HCT116 (cell line): ENCODE data around the gene TTC27.

ENCODE experiments used
- EZH2 ChIP-seq: fragments of 200-600 bp; sonication (generic); IDR thresholded peaks from 2 replicates; pipeline ENCODE4 v1.6.1; 2017; ENCODE audit warnings: antibody characterized with exemption, mixed run types
- EZH2phosphoT487 ChIP-seq: fragments of 200-600 bp; IDR thresholded peaks from 2 replicates; pipeline ENCODE4 v1.6.1; 2018; ENCODE audit warnings: antibody characterized with exemption, borderline replicate concordance
- POLR2A ChIP-seq: IDR thresholded peaks from 2 replicates; pipeline ENCODE4 v1.7.0; 2011; ENCODE audit warnings: borderline replicate concordance; ENCODE audit not compliant: insufficient read depth, insufficient read length; ENCODE audit errors: extremely low read depth
- POLR2AphosphoS5 ChIP-seq: IDR thresholded peaks from 2 replicates; pipeline ENCODE4 v1.6.1; 2011; ENCODE audit warnings: mild to moderate bottlenecking, low read depth, low read length, moderate library complexity
- RAD21 ChIP-seq: IDR thresholded peaks from 2 replicates; pipeline ENCODE4 v1.6.1; 2012; ENCODE audit warnings: low read depth, mild to moderate bottlenecking
- SP1 ChIP-seq: IDR thresholded peaks from 2 replicates; pipeline ENCODE4 v1.6.1; 2012; ENCODE audit warnings: low read depth
- SRF ChIP-seq: IDR thresholded peaks from 2 replicates; pipeline ENCODE4 v1.6.1; 2012; ENCODE audit warnings: low read depth
- TCF7L2 ChIP-seq: IDR thresholded peaks from 2 replicates; pipeline ENCODE4 v1.7.0; 2011; ENCODE audit warnings: borderline replicate concordance, inconsistent platforms; ENCODE audit not compliant: insufficient read depth, insufficient read length; ENCODE audit errors: extremely low read depth
- ZFX ChIP-seq: fragments of 450-650 bp; IDR thresholded peaks from 2 replicates; pipeline ENCODE4 v1.6.1; 2017
- TF ChIP-seq, protein P1 (sequence below): IDR thresholded peaks from 2 replicates; pipeline ENCODE4 v1.6.1; 2012
- TF ChIP-seq, protein P2 (sequence below), 3 experiments: fragments of 200-600 bp in 1 of 3; sonication (generic) in 1 of 3; IDR thresholded peaks in 2 of 3; conservative IDR thresholded peaks in 1 of 3; 2 replicates each; pipeline ENCODE4 v1.5.1; 2012 to 2017; ENCODE audit warnings: low read depth in 2 of 3, low read length in 2 of 3, antibody characterized with exemption in 1 of 3, borderline replicate concordance in 1 of 3, control low read depth in 1 of 3, mild to moderate bottlenecking in 1 of 3, mixed read lengths in 1 of 3, mixed run types in 1 of 3, moderate library complexity in 1 of 3; ENCODE audit not compliant: insufficient read depth in 1 of 3
- TF ChIP-seq, protein P3 (sequence below): IDR thresholded peaks from 2 replicates; pipeline ENCODE4 v1.6.1; 2011; ENCODE audit warnings: mild to moderate bottlenecking, low read length, moderate library complexity; ENCODE audit not compliant: insufficient replicate concordance; ENCODE audit errors: extremely low read depth
- TF ChIP-seq, protein P4 (sequence below): IDR thresholded peaks from 2 replicates; pipeline ENCODE4 v1.6.1; 2012

DNA sequence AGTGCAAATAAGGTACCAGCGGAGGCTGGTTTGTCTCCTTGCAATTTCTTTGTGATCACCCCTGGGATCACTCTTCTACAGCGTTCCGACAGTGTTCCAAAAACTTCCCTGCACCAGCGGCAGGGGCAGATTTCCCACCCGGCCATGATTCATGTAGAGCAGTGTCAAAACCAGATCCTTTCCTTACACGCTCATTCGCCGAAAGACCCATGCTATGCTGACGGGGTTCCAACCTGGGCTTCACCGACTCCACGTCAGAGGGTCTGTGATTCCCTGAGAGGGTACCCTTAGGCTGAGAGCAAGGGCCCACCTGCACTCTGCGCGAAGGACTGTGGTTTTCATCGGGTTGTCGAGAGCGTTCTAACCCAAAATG, 423 bp upstream of the TTC27 start:
- TF ChIP-seq, protein P1, sequence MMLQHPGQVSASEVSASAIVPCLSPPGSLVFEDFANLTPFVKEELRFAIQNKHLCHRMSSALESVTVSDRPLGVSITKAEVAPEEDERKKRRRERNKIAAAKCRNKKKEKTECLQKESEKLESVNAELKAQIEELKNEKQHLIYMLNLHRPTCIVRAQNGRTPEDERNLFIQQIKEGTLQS: no peak
- no peak for TF ChIP-seq EZH2
- no peak for TF ChIP-seq POLR2A
- TF ChIP-seq, protein P2, sequence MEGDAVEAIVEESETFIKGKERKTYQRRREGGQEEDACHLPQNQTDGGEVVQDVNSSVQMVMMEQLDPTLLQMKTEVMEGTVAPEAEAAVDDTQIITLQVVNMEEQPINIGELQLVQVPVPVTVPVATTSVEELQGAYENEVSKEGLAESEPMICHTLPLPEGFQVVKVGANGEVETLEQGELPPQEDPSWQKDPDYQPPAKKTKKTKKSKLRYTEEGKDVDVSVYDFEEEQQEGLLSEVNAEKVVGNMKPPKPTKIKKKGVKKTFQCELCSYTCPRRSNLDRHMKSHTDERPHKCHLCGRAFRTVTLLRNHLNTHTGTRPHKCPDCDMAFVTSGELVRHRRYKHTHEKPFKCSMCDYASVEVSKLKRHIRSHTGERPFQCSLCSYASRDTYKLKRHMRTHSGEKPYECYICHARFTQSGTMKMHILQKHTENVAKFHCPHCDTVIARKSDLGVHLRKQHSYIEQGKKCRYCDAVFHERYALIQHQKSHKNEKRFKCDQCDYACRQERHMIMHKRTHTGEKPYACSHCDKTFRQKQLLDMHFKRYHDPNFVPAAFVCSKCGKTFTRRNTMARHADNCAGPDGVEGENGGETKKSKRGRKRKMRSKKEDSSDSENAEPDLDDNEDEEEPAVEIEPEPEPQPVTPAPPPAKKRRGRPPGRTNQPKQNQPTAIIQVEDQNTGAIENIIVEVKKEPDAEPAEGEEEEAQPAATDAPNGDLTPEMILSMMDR (IDR thresholded peaks at IDR 0.05 in 2 of 3, conservative IDR thresholded peaks at IDR 0.05 in 1 of 3; ENCODE audit: borderline replicate concordance in 1 of 3, insufficient read depth in 1 of 3, low read depth in 2 of 3, low read length in 2 of 3): no peak
- no peak for TF ChIP-seq EZH2phosphoT487
- TF ChIP-seq TCF7L2: no peak
- no peak for TF ChIP-seq SRF
- TF ChIP-seq, protein P3, sequence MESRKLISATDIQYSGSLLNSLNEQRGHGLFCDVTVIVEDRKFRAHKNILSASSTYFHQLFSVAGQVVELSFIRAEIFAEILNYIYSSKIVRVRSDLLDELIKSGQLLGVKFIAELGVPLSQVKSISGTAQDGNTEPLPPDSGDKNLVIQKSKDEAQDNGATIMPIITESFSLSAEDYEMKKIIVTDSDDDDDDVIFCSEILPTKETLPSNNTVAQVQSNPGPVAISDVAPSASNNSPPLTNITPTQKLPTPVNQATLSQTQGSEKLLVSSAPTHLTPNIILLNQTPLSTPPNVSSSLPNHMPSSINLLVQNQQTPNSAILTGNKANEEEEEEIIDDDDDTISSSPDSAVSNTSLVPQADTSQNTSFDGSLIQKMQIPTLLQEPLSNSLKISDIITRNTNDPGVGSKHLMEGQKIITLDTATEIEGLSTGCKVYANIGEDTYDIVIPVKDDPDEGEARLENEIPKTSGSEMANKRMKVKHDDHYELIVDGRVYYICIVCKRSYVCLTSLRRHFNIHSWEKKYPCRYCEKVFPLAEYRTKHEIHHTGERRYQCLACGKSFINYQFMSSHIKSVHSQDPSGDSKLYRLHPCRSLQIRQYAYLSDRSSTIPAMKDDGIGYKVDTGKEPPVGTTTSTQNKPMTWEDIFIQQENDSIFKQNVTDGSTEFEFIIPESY: no peak
- TF ChIP-seq RAD21: no peak
- TF ChIP-seq, protein P4, sequence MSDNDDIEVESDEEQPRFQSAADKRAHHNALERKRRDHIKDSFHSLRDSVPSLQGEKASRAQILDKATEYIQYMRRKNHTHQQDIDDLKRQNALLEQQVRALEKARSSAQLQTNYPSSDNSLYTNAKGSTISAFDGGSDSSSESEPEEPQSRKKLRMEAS: no peak
- TF ChIP-seq SP1: no peak
- TF ChIP-seq POLR2AphosphoS5: no peak
- no peak for TF ChIP-seq ZFX
